Measurements from ENCODE around the gene NWD2.

The NWD2 gene

DNA sequence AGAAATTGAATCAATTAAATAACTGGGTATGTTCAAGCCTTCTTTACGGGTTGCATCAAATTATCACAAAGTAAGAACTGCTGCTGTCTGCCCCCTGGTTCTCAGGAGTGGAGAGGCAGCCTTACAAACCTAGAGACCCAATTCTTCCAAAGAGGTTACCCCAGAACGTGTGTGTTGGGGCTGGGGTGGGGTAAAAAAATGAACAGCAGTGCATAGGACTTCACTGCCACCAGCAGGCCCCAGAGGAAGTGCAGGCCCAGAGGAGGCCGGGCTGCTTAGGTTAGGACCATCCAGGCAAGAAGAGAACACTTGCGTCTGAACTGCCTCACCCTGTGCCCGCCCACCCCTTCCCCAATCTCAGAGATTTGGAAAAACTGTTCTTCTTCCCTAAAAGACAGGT is 1.5 kb upstream of the NWD2 start:
- POLR2A ChIA-PET (ENCODE audit: low non-redundant PET): no interaction called here
- TF ChIP-seq, protein P1, sequence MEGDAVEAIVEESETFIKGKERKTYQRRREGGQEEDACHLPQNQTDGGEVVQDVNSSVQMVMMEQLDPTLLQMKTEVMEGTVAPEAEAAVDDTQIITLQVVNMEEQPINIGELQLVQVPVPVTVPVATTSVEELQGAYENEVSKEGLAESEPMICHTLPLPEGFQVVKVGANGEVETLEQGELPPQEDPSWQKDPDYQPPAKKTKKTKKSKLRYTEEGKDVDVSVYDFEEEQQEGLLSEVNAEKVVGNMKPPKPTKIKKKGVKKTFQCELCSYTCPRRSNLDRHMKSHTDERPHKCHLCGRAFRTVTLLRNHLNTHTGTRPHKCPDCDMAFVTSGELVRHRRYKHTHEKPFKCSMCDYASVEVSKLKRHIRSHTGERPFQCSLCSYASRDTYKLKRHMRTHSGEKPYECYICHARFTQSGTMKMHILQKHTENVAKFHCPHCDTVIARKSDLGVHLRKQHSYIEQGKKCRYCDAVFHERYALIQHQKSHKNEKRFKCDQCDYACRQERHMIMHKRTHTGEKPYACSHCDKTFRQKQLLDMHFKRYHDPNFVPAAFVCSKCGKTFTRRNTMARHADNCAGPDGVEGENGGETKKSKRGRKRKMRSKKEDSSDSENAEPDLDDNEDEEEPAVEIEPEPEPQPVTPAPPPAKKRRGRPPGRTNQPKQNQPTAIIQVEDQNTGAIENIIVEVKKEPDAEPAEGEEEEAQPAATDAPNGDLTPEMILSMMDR (conservative IDR thresholded peaks at IDR 0.05; ENCODE audit: low read depth): no peak
- CTCF ChIA-PET: no interaction called here
- H3K27ac ChIP-seq: no peak overlapping the region
- no peak for DNase-seq (ENCODE audit: low spot score)

DNA sequence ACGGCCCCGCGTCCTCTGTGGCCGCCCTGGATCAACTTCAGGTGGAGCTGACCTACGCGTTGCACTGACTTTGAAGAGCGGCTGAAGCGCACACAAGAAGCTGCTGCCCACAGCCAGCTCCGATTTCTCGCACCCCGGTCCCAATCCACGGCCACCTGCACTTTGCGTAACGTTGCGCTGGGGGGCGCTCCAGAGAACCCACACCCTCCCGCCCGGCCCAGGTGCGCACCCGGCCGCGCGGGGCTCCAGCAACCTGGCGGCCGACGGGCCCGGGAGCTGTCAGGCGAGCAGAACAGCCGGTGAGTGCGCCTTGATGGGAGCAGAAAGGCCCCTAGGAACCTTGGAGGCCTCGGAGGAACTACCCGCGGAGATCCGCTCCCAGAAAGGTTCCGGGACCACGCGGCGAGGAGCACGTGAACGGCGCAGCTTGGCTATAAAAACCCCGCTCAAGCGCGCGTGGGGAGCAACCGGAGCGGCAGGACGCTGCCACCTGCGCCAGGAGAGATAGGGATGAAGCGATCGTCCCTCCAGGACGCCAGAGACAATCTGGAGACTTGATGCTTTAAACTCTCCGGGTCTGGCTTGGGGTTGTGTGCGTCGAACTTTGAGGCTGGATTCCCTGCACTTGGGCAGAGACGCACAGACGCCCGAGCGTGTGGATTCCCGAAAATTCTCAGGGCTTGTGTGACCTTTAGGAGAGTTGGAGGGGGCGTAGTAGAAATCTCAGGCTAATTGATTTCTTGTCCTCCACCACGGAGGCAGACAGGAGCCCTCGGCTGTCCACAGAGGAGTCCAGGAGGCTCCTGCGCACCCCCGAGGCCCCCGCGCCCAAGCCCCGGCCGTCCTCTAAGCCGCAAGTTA is 591 bp upstream of the NWD2 start:
- TF ChIP-seq, protein P1 (conservative IDR thresholded peaks at IDR 0.05; ENCODE audit: low read depth): no peak
- ChIA-PET CTCF (no interaction called here), POLR2A (ENCODE audit: low non-redundant PET) (no interaction called here)
- no peak for DNase-seq (ENCODE audit: low spot score)
- no peak overlapping the region for H3K27ac ChIP-seq

DNA sequence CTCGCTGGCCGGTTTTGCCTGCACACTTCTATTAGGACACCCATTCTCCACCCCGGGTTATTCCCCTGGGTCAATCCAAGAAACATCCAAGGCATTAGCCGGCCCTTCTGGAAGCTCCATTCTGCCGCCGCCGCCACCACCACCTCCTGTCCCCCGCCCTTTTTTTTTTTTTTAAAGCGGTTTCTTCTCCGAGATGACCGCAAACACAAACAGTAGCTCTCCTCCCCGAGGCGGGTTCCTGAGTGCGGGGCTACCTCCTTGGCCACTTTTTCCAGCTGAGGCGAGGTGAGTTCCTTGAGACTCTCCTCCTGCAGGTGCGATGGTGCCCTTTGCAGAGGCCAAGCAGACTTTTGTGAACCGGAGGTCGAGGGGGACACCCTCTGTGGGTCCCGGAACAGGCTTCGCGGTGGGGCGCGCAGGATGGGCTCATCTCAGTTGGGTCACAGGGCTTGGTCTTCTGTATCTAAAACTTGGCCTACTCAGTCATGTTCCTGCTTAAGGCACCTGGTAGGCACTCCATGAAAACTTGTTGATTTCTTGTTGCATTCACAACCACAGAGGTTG is 930 bp downstream of the NWD2 start:
- ChIA-PET CTCF (interaction anchor here (0.7 to 1.3 kb wide), 2 partner anchors 20 to 50 kb away, joined by 3 read pairs; no protein-coding TSS in a partner anchor), POLR2A (ENCODE audit: low non-redundant PET) (no interaction called here)
- no peak overlapping the region for H3K27ac ChIP-seq
- TF ChIP-seq, protein P1 (conservative IDR thresholded peaks at IDR 0.05; ENCODE audit: low read depth): no peak
- no peak for DNase-seq (ENCODE audit: low spot score)

DNA sequence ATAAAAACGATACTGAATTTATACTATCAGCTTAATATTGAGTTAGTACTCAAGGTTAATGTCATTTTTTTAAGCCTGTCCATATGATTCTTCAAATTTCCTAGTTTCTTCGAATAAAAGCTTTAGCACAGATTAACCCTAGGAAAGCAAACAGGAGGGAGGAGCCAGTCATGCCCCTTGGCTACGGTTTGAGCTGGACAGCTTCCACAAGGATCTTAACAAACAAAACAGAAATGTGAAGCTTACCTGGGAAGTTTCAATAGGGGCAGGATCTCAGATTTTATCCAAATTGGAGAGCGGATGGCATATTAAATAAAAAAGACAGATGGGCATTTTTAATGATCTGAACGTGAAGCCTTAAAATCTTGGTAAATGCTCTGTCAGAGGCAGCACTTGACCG is 2.3 kb downstream of the NWD2 start:
- TF ChIP-seq, protein P1 (conservative IDR thresholded peaks at IDR 0.05; ENCODE audit: low read depth): no peak
- ChIA-PET CTCF (interaction anchor here (0.5 to 0.7 kb wide), 2 partner anchors 78 to 609 kb away, joined by 3 to 4 read pairs; no protein-coding TSS in a partner anchor), POLR2A (ENCODE audit: low non-redundant PET) (no interaction called here)
- H3K27ac ChIP-seq: no peak overlapping the region
- no peak for DNase-seq (ENCODE audit: low spot score)

DNA sequence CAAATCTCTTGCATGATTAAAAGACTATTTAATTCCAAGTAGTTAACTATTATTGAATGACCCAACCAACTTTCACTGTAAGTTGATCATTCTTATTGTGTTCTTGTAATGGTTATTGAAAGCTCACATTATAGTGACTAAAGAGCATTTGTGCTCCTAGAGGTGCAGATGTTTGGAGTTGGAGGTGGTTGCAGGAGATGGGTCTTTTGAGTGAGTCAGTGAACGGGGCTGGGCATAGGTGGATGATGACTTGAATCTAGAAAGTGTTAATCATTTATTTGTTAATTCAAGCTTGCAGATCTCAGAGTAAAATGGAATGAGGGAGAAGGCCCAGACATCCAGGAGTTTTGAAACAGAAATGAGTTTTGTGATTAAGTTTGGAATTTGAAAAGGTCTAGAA is 13.7 kb downstream of the NWD2 start:
- H3K27ac ChIP-seq: no peak overlapping the region
- CTCF ChIA-PET: interaction anchor here (0.5 kb wide), 1 partner anchor 189 kb away, joined by 3 read pairs; no protein-coding TSS in a partner anchor
- no peak for DNase-seq (ENCODE audit: low spot score)
- POLR2A ChIA-PET (ENCODE audit: low non-redundant PET): no interaction called here
- TF ChIP-seq, protein P1 (conservative IDR thresholded peaks at IDR 0.05; ENCODE audit: low read depth): no peak

DNA sequence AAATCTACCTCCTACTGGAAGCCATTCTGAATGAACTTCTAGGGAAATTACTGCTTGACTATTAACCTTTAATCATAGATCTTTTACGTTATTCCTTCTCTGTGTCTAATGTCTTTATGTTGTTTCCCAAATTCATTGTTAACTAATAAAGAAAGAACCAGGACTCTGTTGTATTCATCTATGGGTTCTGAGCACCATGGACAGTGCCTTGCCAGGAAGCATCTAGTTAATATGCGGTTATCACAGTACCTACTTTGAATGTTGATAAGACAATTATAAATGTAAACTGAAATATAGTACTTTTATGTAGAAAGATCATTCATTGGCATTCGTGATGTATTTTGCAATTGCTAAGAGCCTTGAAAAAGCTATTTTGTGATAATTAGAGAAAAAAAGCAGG is 23.8 kb downstream of the NWD2 start:
- DNase-seq (ENCODE audit: low spot score): no peak

More for the DNA sequence above, 23.8 kb downstream of the NWD2 start:
- ChIA-PET CTCF (no interaction called here), POLR2A (ENCODE audit: low non-redundant PET) (no interaction called here)
- no peak overlapping the region for H3K27ac ChIP-seq
- TF ChIP-seq, protein P1 (conservative IDR thresholded peaks at IDR 0.05; ENCODE audit: low read depth): no peak
